A549 (cell line): Measurements from ENCODE around the gene ANO2.

Experiments used
- CTCF ChIP-seq: fragments of >200 bp; sonication (Bioruptor Twin); formaldehyde crosslinking; IDR thresholded peaks from 3 replicates; pipeline ENCODE4 v1.5.1; 2016
- MYC ChIP-seq: IDR thresholded peaks from 2 replicates; pipeline ENCODE4 v1.6.1; 2012; ENCODE audit warnings: mild to moderate bottlenecking, inconsistent platforms, low read length, improper control_type of control experiment, borderline replicate concordance

- TF ChIP-seq CTCF: no peak
- no peak for TF ChIP-seq MYC
These were observed 71.7 kb downstream of the ANO2 start for GRCh38 chr12:5873281-5873919.
